Middle frontal gyrus (tissue), 1 donor: Measurements from ENCODE around the gene ADNP.

Experiments
- DNase-seq: peaks from one replicate; pipeline ENCODE4 v3.0.0-alpha.2; 2015; ENCODE audit warnings: low spot score; ENCODE audit errors: extremely low spot score

ADNP gene

GRCh38 chr20:50874111-50874757 lies 57.0 kb downstream of the ADNP start:
- no peak for DNase-seq

GRCh38 chr20:50873585-50873984 lies 57.7 kb downstream of the ADNP start:
- no peak for DNase-seq

GRCh38 chr20:50872560-50873425 lies 58.4 kb downstream of the ADNP start:
- DNase-seq: no peak

GRCh38 chr20:50870561-50871161 lies 60.6 kb downstream of the ADNP start:
- DNase-seq: no peak

GRCh38 chr20:50868509-50869495 lies 62.4 kb downstream of the ADNP start:
- DNase-seq: no peak

GRCh38 chr20:50867805-50868204 lies 63.4 kb downstream of the ADNP start:
- no peak for DNase-seq

- DNase-seq: no peak
Measured at GRCh38 chr20:50866831-50867230, 64.4 kb downstream of the ADNP start.

- no peak for DNase-seq
Measured at GRCh38 chr20:50866036-50866685, 65.1 kb downstream of the ADNP start.

GRCh38 chr20:50865591-50865990 lies 65.6 kb downstream of the ADNP start:
- no peak for DNase-seq

- DNase-seq: no peak
Measured at GRCh38 chr20:50865114-50865513, 66.1 kb downstream of the ADNP start.

GRCh38 chr20:50862546-50862945 lies 68.7 kb downstream of the ADNP start:
- DNase-seq: no peak

- DNase-seq: no peak
Measured at GRCh38 chr20:50861012-50861411, 70.2 kb downstream of the ADNP start.

GRCh38 chr20:50859161-50859560 lies 72.1 kb downstream of the ADNP start:
- DNase-seq: no peak

- DNase-seq: no peak
Measured at GRCh38 chr20:50858525-50858924, 72.7 kb downstream of the ADNP start.

GRCh38 chr20:50857348-50857747 lies 73.9 kb downstream of the ADNP start:
- DNase-seq: no peak

- no peak for DNase-seq
Measured at GRCh38 chr20:50856475-50857041, 74.7 kb downstream of the ADNP start.

GRCh38 chr20:50855498-50856474 lies 75.5 kb downstream of the ADNP start:
- no peak for DNase-seq

GRCh38 chr20:50854506-50855249 lies 76.6 kb downstream of the ADNP start:
- no peak for DNase-seq
